ENCODE measurements around the gene GLE1. TPM values are rescaled to one million over a fixed set of nuclear protein-coding genes. Genes with fewer than 3 reads are reported as not detected.
"Not testable (repeated sequence)": the region's sequence is repeated elsewhere in the genome, so short reads cannot be mapped to it uniquely, and the experiment has no call there.

The GLE1 gene
- total RNA-seq, 1 donor from 2014 or later, result 6.3 TPM

DNA sequence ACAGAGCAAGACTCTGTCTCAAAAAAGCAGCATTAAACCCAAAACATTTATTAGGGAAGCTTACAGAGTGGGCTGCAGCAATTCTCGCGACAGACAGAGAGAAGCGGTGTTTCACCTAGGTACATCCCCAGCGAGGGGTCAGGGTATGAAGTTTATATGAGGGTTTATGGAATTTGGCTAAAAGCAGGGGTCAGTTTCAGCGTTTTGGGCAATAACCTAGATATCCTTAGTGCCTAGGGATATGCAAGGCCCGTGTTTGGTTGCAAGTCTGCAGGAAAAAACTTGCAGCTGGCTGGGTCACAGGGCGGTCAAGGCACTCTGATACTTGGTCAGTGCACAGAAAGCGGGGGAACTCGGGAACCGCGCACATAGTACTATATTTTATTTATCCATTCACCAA, 649 bp upstream of the GLE1 start:
- Histone ChIP-seq H3K27ac (peak overlapping the region; percentile 21 to 66), H3K4me3 (peak overlapping the region; percentile 82 to 90), H3K4me1 (peaks cover 3 to 23% of the 10 kb centered on the region in 2 donors)

DNA sequence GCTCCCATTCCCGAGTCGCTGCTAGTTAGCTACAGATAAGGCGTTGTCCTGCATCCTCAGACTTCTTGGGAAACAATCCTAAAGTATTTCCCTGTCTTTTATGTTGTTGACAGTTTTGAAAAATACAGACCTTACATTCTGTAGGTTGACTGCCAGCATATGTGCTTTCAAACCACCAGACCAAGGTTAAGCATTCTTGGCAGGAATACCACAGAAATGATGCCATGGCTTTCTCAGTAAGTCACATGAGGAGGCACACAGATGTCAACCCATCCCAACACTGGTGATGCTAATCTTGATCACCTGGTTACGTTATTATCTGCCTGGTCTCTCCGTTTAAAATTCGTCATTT, 871 bp downstream of the GLE1 start:
- no peak overlapping the region for H3K27ac ChIP-seq
- peaks cover 3 to 21% of the 10 kb centered on the region in 2 donors for H3K4me1 ChIP-seq
- peak overlapping the region; percentile 82 to 90 for H3K4me3 ChIP-seq
- H3K27me3 ChIP-seq, result no peaks in the 10 kb centered on the region
- intact Hi-C loops (cut with DNase I), result no loop called here
- no peaks in the 10 kb centered on the region for H3K9me3 ChIP-seq
- TF ChIP-seq, protein P1, sequence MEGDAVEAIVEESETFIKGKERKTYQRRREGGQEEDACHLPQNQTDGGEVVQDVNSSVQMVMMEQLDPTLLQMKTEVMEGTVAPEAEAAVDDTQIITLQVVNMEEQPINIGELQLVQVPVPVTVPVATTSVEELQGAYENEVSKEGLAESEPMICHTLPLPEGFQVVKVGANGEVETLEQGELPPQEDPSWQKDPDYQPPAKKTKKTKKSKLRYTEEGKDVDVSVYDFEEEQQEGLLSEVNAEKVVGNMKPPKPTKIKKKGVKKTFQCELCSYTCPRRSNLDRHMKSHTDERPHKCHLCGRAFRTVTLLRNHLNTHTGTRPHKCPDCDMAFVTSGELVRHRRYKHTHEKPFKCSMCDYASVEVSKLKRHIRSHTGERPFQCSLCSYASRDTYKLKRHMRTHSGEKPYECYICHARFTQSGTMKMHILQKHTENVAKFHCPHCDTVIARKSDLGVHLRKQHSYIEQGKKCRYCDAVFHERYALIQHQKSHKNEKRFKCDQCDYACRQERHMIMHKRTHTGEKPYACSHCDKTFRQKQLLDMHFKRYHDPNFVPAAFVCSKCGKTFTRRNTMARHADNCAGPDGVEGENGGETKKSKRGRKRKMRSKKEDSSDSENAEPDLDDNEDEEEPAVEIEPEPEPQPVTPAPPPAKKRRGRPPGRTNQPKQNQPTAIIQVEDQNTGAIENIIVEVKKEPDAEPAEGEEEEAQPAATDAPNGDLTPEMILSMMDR (IDR thresholded peaks at IDR 0.05), result no peak
- H3K36me3 ChIP-seq, result peaks cover 10 to 18% of the 10 kb centered on the region in 2 donors
- no peak for DNase-seq (ENCODE audit: low spot score in 2 of 2)

More for the DNA sequence above, 649 bp upstream of the GLE1 start:
- Histone ChIP-seq H3K36me3 (peaks cover under 1 to 3% of the 10 kb centered on the region in 2 donors), H3K9me3 (no peaks in the 10 kb centered on the region), H3K27me3 (no peaks in the 10 kb centered on the region)
- intact Hi-C loops (cut with DNase I), result loop anchor here (1.0 to 5.0 kb wide), 3 partner anchors 48 to 132 kb away; partner anchors contain the start of genes ODF2, SPTAN1 and URM1
- TF ChIP-seq, protein P1 (IDR thresholded peaks at IDR 0.05), result no peak
- DNase-seq (ENCODE audit: low spot score in 2 of 2), result no peak

DNA sequence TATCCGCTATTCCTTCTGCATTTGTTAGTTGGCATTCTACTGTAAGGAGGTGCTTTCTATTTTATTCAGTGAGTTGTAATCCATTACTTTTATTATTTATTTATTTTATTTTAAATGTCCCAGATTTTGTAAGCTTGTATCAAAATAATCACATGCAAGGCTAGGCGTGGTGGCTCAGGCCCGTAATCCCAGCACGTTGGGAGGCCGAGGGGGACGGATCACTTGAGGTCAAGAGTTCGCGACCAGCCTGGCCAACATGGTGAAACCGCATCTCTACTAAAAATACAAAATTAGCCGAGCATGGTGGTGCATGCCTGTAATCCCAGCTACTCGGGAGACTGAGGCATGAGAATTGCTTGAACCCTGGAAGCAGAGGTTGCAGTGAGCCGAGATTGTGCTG, 1.4 kb downstream of the GLE1 start:
- H3K4me3 ChIP-seq; H3K9me3 ChIP-seq; DNase-seq (ENCODE audit: low spot score in 2 of 2); H3K27ac ChIP-seq; intact Hi-C loops (cut with DNase I); H3K27me3 ChIP-seq: not testable (repeated sequence)
- H3K4me1 ChIP-seq, result peaks cover 3 to 18% of the 10 kb centered on the region in 2 donors
- H3K36me3 ChIP-seq, result peaks cover 12 to 21% of the 10 kb centered on the region in 2 donors

DNA sequence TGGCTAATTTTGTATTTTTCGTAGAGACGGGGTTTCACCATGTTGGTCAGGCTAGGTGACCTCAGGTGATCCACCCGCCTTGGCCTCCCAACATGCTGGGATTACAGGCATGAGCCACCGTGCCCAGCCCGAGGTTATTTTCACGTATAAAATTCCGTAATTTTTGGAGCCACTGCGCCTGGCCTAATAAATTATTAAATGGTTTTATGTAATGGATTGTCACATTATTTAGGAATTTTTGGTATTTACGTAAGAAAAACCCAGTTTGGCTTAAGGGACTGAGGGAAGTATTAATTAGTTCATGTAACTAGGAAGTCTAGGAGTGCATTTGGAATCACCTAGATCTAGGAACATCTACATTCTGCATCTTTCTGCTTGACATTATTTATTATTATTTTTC, 8.3 kb downstream of the GLE1 start:
- no peak for DNase-seq (ENCODE audit: low spot score in 2 of 2)
- Histone ChIP-seq H3K4me3 (no peak overlapping the region), H3K36me3 (peaks cover 46 to 78% of the 10 kb centered on the region in 2 donors), H3K9me3 (no peaks in the 10 kb centered on the region), H3K4me1 (no peaks in the 10 kb centered on the region), H3K27ac (no peak overlapping the region), H3K27me3 (no peaks in the 10 kb centered on the region)
- intact Hi-C loops (cut with DNase I), result no loop called here
- TF ChIP-seq, protein P1 (IDR thresholded peaks at IDR 0.05), result no peak

DNA sequence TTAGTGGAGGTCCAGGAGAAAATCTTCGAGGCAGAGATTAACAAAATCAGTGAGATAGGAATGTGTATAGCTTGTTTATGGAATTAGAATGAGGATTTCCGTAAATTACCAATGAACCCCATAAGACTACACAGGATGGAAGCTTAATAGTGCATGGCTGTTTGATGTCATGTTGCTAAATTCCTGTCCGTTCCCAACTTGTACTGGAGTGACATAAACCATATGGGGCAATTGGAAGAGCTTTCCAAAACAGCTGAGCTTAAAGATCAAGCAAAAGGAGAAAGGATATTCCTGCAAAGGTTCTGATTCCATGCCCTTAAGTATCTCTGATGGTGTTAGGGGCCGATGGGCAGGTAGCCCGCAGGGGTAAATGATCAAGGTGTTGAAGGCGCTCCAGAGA, 17.4 kb downstream of the GLE1 start:
- Histone ChIP-seq H3K4me1 (no peaks in the 10 kb centered on the region), H3K36me3 (peaks cover 59 to 69% of the 10 kb centered on the region in 2 donors), H3K4me3 (no peak overlapping the region), H3K27ac (no peak overlapping the region), H3K27me3 (no peaks in the 10 kb centered on the region), H3K9me3 (no peaks in the 10 kb centered on the region)
- TF ChIP-seq, protein P1 (IDR thresholded peaks at IDR 0.05), result no peak
- intact Hi-C loops (cut with DNase I), result no loop called here
- no peak for DNase-seq (ENCODE audit: low spot score in 2 of 2)

DNA sequence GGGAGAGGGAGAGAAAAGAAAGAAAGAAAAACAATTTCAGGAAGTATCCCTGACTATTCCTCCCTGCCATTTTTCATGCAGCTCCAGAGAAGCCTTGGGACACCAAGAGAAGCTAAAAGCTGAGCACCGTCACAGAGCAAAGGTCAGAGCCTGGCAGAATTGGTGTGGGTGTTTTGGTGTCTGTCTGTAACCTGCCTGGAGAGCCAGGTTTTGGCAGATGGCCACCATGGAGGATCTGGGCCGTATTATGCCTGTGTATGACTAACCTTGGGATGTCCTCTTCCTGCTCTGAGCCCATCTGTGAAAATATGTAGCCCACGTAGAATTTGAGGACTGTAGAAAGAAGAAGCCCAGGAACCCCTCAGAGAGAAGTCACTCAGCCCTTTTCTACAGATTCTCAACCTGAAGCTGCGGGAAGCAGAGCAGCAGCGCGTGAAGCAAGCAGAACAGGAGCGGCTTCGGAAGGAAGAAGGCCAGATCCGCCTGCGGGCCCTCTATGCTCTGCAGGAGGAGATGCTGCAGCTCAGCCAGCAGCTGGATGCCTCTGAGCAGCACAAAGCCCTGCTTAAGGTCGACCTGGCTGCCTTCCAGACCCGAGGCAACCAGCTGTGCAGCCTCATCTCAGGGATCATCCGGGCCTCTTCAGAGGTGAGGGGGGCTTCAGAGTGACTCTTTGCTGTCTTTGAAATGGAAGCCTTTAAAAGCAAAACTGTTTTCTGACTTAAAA, 18.8 kb downstream of the GLE1 start:
- intact Hi-C loops (cut with DNase I), result no loop called here
- TF ChIP-seq, protein P1 (IDR thresholded peaks at IDR 0.05), result no peak
- H3K4me3 ChIP-seq, result no peak overlapping the region
- H3K27ac ChIP-seq, result no peak overlapping the region
- H3K36me3 ChIP-seq, result peaks cover 69 to 74% of the 10 kb centered on the region in 2 donors
- no peaks in the 10 kb centered on the region for H3K4me1 ChIP-seq
- no peak for DNase-seq (ENCODE audit: low spot score in 2 of 2)
- H3K9me3 ChIP-seq, result no peaks in the 10 kb centered on the region
- no peaks in the 10 kb centered on the region for H3K27me3 ChIP-seq
